Neural cell (in vitro differentiated cells): ENCODE measurements around the gene PCNX2. TPM values are rescaled to one million over a fixed set of nuclear protein-coding genes. Genes with fewer than 3 reads are reported as not detected.

Experiments
- H2AFZ ChIP-seq: fragments of 200-600, 300-800 bp; sonication (generic), shearing (Covaris generic); 2 replicates; pipeline ENCODE4 v1.6.0; 2014; ENCODE audit warnings: low read depth, mild to moderate bottlenecking, antibody characterized with exemption, low read length, moderate library complexity
- H3F3A ChIP-seq: fragments of 200-600 bp; shearing (Covaris generic); 2 replicates; pipeline ENCODE4 v1.6.1; 2016; ENCODE audit warnings: mild to moderate bottlenecking, moderate library complexity, mixed read lengths, antibody characterized with exemption, low read length; ENCODE audit not compliant: insufficient read depth, poor library complexity, severe bottlenecking
- H3K27ac ChIP-seq: fragments of 200-600, 300-800 bp; sonication (generic), shearing (Covaris generic); 2 replicates; pipeline ENCODE4 v1.5.1; 2014; ENCODE audit warnings: mild to moderate bottlenecking, low read length, moderate library complexity
- H3K27me3 ChIP-seq: fragments of 300-800, 200-600 bp; sonication (generic), shearing (Covaris generic); 2 replicates; pipeline ENCODE4 v1.6.0; 2014; ENCODE audit warnings: mild to moderate bottlenecking, low read depth, low read length, moderate library complexity; ENCODE audit not compliant: insufficient read depth
- H3K36me3 ChIP-seq: fragments of 300-800, 200-600 bp; sonication (generic), shearing (Covaris generic); 2 replicates; pipeline ENCODE4 v1.5.1; 2014; ENCODE audit warnings: mild to moderate bottlenecking, antibody characterized with exemption, low read length, moderate library complexity; ENCODE audit not compliant: insufficient read depth
- H3K4me2 ChIP-seq: fragments of 300-800, 200-600 bp; sonication (generic), shearing (Covaris generic); 2 replicates; pipeline ENCODE4 v1.6.0; 2014; ENCODE audit warnings: mild to moderate bottlenecking, low read length
- H3K4me3 ChIP-seq: fragments of 300-800, 200-600 bp; sonication (generic), shearing (Covaris generic); 2 replicates; pipeline ENCODE4 v1.5.1; 2014; ENCODE audit warnings: mild to moderate bottlenecking, low read length, moderate library complexity
- H3K79me2 ChIP-seq: fragments of 200-600 bp; shearing (Covaris generic); replicated peaks from 2 replicates; pipeline ENCODE4 v1.6.0; 2014; ENCODE audit warnings: mild to moderate bottlenecking, low read length, moderate library complexity; ENCODE audit not compliant: insufficient read depth
- H3K9ac ChIP-seq: fragments of 300-800, 200-600 bp; sonication (generic), shearing (Covaris generic); 2 replicates; pipeline ENCODE4 v1.6.1; 2016; ENCODE audit warnings: mild to moderate bottlenecking, low read length, mixed read lengths
- H3K9me2 ChIP-seq: fragments of 200-600 bp; shearing (Covaris generic); 2 replicates; pipeline ENCODE4 v1.6.1; 2016; ENCODE audit warnings: mild to moderate bottlenecking, low read length, mixed read lengths; ENCODE audit not compliant: insufficient read depth
- H3K9me3 ChIP-seq: fragments of 200-600, 300-800 bp; sonication (generic), shearing (Covaris generic); 2 replicates; pipeline ENCODE4 v1.6.1; 2016; ENCODE audit warnings: mild to moderate bottlenecking, mixed run types, low read length, moderate library complexity, mixed read lengths
- H4K20me1 ChIP-seq: fragments of 200-600 bp; shearing (Covaris generic); 2 replicates; pipeline ENCODE4 v1.6.1; 2016; ENCODE audit warnings: mild to moderate bottlenecking, mixed run types; ENCODE audit not compliant: insufficient read depth
- EP300 ChIP-seq: fragments of 450-650 bp; conservative IDR thresholded peaks from 2 replicates; pipeline ENCODE4 v1.6.1; 2014; ENCODE audit warnings: antibody characterized with exemption, mild to moderate bottlenecking, moderate library complexity; ENCODE audit not compliant: poor library complexity, severe bottlenecking
- EZH2 ChIP-seq: fragments of 200-600, 300-800 bp; shearing (Covaris generic), sonication (generic); IDR thresholded peaks from 2 replicates; pipeline ENCODE4 v1.6.1; 2014; ENCODE audit warnings: antibody characterized with exemption, low read length, borderline replicate concordance, mild to moderate bottlenecking; ENCODE audit not compliant: insufficient read depth, poor library complexity, severe bottlenecking
- MXI1 ChIP-seq: fragments of 450-650 bp; conservative IDR thresholded peaks from 2 replicates; pipeline ENCODE4 v1.6.1; 2014; ENCODE audit warnings: antibody characterized with exemption, mild to moderate bottlenecking; ENCODE audit not compliant: poor library complexity, severe bottlenecking
- POLR2AphosphoS5 ChIP-seq: IDR thresholded peaks from 2 replicates; pipeline ENCODE4 v1.6.1; 2012
- RAD21 ChIP-seq: fragments of 450-650 bp; conservative IDR thresholded peaks from 2 replicates; pipeline ENCODE4 v1.6.1; 2014; ENCODE audit warnings: antibody characterized with exemption, mild to moderate bottlenecking, moderate library complexity
- SMC3 ChIP-seq: fragments of 450-650 bp; conservative IDR thresholded peaks from 2 replicates; pipeline ENCODE4 v1.6.1; 2014; ENCODE audit warnings: antibody characterized with exemption, mild to moderate bottlenecking, moderate library complexity; ENCODE audit not compliant: poor library complexity
- TAF1 ChIP-seq: IDR thresholded peaks from 2 replicates; pipeline ENCODE4 v1.6.1; 2012; ENCODE audit warnings: low read depth
- polyA plus RNA-seq: library from polyadenylated mRNA; depleted of rRNA; stranded (reverse); fragments of >200 nt; gene quantifications from 2 replicates; pipeline ENCODE4 v1.2.3, GENCODE V29; 2014
- TF ChIP-seq, protein P1 (sequence below): IDR thresholded peaks from 2 replicates; pipeline ENCODE4 v1.6.1; 2012; ENCODE audit warnings: borderline replicate concordance
- TF ChIP-seq, protein P2 (sequence below): fragments of 450-650 bp; IDR thresholded peaks from 2 replicates; pipeline ENCODE4 v1.5.1; 2014; ENCODE audit warnings: antibody characterized with exemption, mild to moderate bottlenecking, moderate library complexity; ENCODE audit not compliant: poor library complexity, severe bottlenecking

PCNX2 gene
- polyA plus RNA-seq, 1 donor from 2014 or later, result 17.2 TPM

DNA sequence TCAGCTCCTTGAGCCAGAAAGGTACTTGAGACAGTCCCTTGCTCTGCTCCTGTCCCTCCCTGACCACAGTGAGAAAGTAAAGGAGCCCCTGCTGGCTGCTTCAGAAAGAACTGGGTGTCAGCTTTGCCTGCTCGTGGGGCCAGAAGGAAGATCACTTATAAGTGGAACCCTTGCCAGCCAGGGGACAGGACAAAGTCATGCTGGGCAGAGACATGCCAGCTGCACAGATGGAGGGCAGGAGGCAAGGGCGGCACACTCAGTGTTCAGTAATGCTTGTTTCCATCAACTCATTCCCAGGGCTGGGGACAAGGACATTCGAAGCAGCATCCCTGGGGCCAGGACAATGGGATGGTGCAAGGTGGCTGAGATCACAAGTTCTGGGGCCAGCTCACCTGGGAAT is 303.3 kb downstream of the PCNX2 start:
- Histone ChIP-seq H3K79me2 (no peaks in the 10 kb centered on the region), H3F3A (no peaks in the 10 kb centered on the region), H3K4me2 (no peak overlapping the region), H3K9me3 (peaks cover 5% of the 10 kb centered on the region), H2AFZ (no peak overlapping the region), H3K9ac (no peak overlapping the region), H3K27me3 (no peaks in the 10 kb centered on the region), H3K27ac (no peak overlapping the region), H4K20me1 (no peaks in the 10 kb centered on the region), H3K36me3 (peaks cover 7% of the 10 kb centered on the region), H3K4me3 (no peak overlapping the region), H3K9me2 (no peaks in the 10 kb centered on the region)
- TF ChIP-seq, protein P1, sequence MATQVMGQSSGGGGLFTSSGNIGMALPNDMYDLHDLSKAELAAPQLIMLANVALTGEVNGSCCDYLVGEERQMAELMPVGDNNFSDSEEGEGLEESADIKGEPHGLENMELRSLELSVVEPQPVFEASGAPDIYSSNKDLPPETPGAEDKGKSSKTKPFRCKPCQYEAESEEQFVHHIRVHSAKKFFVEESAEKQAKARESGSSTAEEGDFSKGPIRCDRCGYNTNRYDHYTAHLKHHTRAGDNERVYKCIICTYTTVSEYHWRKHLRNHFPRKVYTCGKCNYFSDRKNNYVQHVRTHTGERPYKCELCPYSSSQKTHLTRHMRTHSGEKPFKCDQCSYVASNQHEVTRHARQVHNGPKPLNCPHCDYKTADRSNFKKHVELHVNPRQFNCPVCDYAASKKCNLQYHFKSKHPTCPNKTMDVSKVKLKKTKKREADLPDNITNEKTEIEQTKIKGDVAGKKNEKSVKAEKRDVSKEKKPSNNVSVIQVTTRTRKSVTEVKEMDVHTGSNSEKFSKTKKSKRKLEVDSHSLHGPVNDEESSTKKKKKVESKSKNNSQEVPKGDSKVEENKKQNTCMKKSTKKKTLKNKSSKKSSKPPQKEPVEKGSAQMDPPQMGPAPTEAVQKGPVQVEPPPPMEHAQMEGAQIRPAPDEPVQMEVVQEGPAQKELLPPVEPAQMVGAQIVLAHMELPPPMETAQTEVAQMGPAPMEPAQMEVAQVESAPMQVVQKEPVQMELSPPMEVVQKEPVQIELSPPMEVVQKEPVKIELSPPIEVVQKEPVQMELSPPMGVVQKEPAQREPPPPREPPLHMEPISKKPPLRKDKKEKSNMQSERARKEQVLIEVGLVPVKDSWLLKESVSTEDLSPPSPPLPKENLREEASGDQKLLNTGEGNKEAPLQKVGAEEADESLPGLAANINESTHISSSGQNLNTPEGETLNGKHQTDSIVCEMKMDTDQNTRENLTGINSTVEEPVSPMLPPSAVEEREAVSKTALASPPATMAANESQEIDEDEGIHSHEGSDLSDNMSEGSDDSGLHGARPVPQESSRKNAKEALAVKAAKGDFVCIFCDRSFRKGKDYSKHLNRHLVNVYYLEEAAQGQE, result no peak
- TF ChIP-seq EP300, result no peak
- no peak for TF ChIP-seq RAD21
- no peak for TF ChIP-seq TAF1
- no peak for TF ChIP-seq EZH2
- TF ChIP-seq MXI1, result no peak
- no peak for TF ChIP-seq POLR2AphosphoS5
- TF ChIP-seq, protein P2, sequence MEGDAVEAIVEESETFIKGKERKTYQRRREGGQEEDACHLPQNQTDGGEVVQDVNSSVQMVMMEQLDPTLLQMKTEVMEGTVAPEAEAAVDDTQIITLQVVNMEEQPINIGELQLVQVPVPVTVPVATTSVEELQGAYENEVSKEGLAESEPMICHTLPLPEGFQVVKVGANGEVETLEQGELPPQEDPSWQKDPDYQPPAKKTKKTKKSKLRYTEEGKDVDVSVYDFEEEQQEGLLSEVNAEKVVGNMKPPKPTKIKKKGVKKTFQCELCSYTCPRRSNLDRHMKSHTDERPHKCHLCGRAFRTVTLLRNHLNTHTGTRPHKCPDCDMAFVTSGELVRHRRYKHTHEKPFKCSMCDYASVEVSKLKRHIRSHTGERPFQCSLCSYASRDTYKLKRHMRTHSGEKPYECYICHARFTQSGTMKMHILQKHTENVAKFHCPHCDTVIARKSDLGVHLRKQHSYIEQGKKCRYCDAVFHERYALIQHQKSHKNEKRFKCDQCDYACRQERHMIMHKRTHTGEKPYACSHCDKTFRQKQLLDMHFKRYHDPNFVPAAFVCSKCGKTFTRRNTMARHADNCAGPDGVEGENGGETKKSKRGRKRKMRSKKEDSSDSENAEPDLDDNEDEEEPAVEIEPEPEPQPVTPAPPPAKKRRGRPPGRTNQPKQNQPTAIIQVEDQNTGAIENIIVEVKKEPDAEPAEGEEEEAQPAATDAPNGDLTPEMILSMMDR, result no peak
- no peak for TF ChIP-seq SMC3

DNA sequence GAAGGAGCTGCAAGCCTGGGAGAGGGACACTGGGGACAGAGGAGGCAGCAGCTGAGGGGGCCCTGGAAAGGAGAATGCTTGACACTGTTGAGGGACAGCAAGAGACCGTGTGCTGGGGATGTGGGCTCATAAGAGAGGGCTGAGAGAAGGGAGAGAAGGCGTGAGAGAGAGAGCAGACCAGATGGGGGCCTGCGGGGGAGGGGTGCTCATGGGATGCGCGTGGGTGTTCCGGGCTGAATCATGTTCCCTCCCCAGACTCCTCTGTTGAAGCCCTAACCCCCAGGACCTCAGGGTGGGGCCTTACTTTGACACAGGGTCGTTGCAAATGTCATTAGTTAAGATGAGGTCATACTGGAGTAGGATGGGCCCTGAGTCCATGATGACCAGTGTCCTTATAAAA is 304.3 kb downstream of the PCNX2 start:
- Histone ChIP-seq H3K9ac (no peak overlapping the region), H3K27me3 (no peaks in the 10 kb centered on the region), H3K9me2 (no peaks in the 10 kb centered on the region), H3K27ac (no peak overlapping the region), H3F3A (no peaks in the 10 kb centered on the region), H3K79me2 (no peaks in the 10 kb centered on the region), H3K36me3 (peaks cover 7% of the 10 kb centered on the region), H4K20me1 (no peaks in the 10 kb centered on the region), H3K4me2 (no peak overlapping the region), H3K4me3 (no peak overlapping the region), H3K9me3 (peaks cover 5% of the 10 kb centered on the region), H2AFZ (no peak overlapping the region)
- TF ChIP-seq MXI1, result no peak
